Mesenchymal stem cell (in vitro differentiated cells and primary cell): ENCODE measurements around the gene XRCC4.
"Not testable (repeated sequence)": the region's sequence is repeated elsewhere in the genome, so short reads cannot be mapped to it uniquely, and the experiment has no call there.

Experiments
- DNase-seq: peaks from one replicate; pipeline ENCODE4 v3.0.0-alpha.2; 2013
- H2AFZ ChIP-seq: one replicate; pipeline ENCODE4 v1.6.1; 2013; ENCODE audit warnings: low read depth, mild to moderate bottlenecking, control low read depth, inconsistent platforms, low read length, moderate library complexity
- H2AK5ac ChIP-seq: 2 replicates; pipeline ENCODE4 v1.6.1; 2013; ENCODE audit warnings: low read length, moderate library complexity, mild to moderate bottlenecking, inconsistent platforms; ENCODE audit not compliant: severe bottlenecking
- H2BK120ac ChIP-seq: one replicate; pipeline ENCODE4 v1.6.1; 2013; ENCODE audit warnings: low read depth, mild to moderate bottlenecking, inconsistent platforms, low read length, moderate library complexity
- H2BK12ac ChIP-seq, 2 experiments: one replicate each; pipeline ENCODE4 v1.6.1; 2013; ENCODE audit warnings: inconsistent platforms in 2 of 2, low read length in 2 of 2, mild to moderate bottlenecking in 2 of 2, moderate library complexity in 2 of 2, control low read depth in 1 of 2
- H2BK15ac ChIP-seq: one replicate; pipeline ENCODE4 v1.6.1; 2013; ENCODE audit warnings: mild to moderate bottlenecking, low read depth, inconsistent platforms; ENCODE audit not compliant: poor library complexity, severe bottlenecking
- H2BK5ac ChIP-seq: 2 replicates; pipeline ENCODE4 v1.6.1; 2013; ENCODE audit warnings: low read depth, mild to moderate bottlenecking, low read length, control low read depth, inconsistent platforms; ENCODE audit not compliant: poor library complexity, severe bottlenecking
- H3K14ac ChIP-seq, 2 experiments: one replicate each; pipeline ENCODE4 v1.6.1; 2013; ENCODE audit warnings: inconsistent platforms in 2 of 2, low read length in 2 of 2, control low read depth in 1 of 2, mild to moderate bottlenecking in 1 of 2, moderate library complexity in 1 of 2
- H3K18ac ChIP-seq, 2 experiments: one replicate each; pipeline ENCODE4 v1.6.1; 2013; ENCODE audit warnings: inconsistent platforms in 2 of 2, low read length in 2 of 2, control low read depth in 1 of 2, low read depth in 1 of 2, mild to moderate bottlenecking in 1 of 2
- H3K23ac ChIP-seq, 2 experiments: one replicate each; pipeline ENCODE4 v1.6.1; 2013; ENCODE audit warnings: inconsistent platforms in 2 of 2, low read length in 2 of 2, mild to moderate bottlenecking in 2 of 2, moderate library complexity in 2 of 2, control low read depth in 1 of 2
- H3K27ac ChIP-seq: 2 replicates; pipeline ENCODE4 v1.5.1; 2013; ENCODE audit warnings: mild to moderate bottlenecking, moderate library complexity, low read length, control low read depth, inconsistent platforms; ENCODE audit not compliant: poor library complexity, severe bottlenecking
- H3K27me3 ChIP-seq, 2 experiments: 2 replicates each; pipeline versions ENCODE4 v1.6.1 to v1.7.0; 2013; ENCODE audit warnings: low read length in 2 of 2, mild to moderate bottlenecking in 2 of 2, moderate library complexity in 2 of 2, control low read depth in 1 of 2, inconsistent platforms in 1 of 2; ENCODE audit not compliant: control insufficient read depth in 1 of 2, insufficient read depth in 1 of 2
- H3K36me3 ChIP-seq, 2 experiments: 2 replicates each; pipeline versions ENCODE4 v1.6.1 to v1.7.0; 2013; ENCODE audit warnings: low read length in 2 of 2, control low read depth in 1 of 2, inconsistent platforms in 1 of 2, low read depth in 1 of 2, mild to moderate bottlenecking in 1 of 2; ENCODE audit not compliant: insufficient read depth in 2 of 2, control insufficient read depth in 1 of 2
- H3K4ac ChIP-seq, 2 experiments: one replicate each; pipeline ENCODE4 v1.6.1; 2013; ENCODE audit warnings: inconsistent platforms in 2 of 2, low read length in 2 of 2, mild to moderate bottlenecking in 2 of 2, moderate library complexity in 2 of 2, control low read depth in 1 of 2, low read depth in 1 of 2
- H3K4me1 ChIP-seq: 2 replicates; pipeline ENCODE4 v1.6.1; 2013; ENCODE audit warnings: low read depth, low read length, control low read depth; ENCODE audit not compliant: control insufficient read depth, insufficient read depth
- H3K4me2 ChIP-seq: 2 replicates; pipeline ENCODE4 v1.6.1; 2013; ENCODE audit warnings: low read length, mild to moderate bottlenecking, inconsistent platforms; ENCODE audit not compliant: poor library complexity, severe bottlenecking
- H3K4me3 ChIP-seq, 2 experiments: 2 replicates each; pipeline versions ENCODE4 v1.5.1 to v1.7.0; 2013; ENCODE audit warnings: low read length in 2 of 2, mild to moderate bottlenecking in 2 of 2, control low read depth in 1 of 2, low read depth in 1 of 2; ENCODE audit not compliant: insufficient read depth in 1 of 2
- H3K79me1 ChIP-seq: replicated peaks from 2 replicates; pipeline ENCODE4 v1.6.1; 2013; ENCODE audit warnings: mild to moderate bottlenecking, control low read depth, low read length, inconsistent platforms; ENCODE audit not compliant: poor library complexity, severe bottlenecking
- H3K9ac ChIP-seq: 2 replicates; pipeline ENCODE4 v1.7.0; 2013; ENCODE audit warnings: mild to moderate bottlenecking, low read length, moderate library complexity
- H3K9me3 ChIP-seq: 2 replicates; pipeline ENCODE4 v1.7.0; 2013; ENCODE audit warnings: mild to moderate bottlenecking, low read length; ENCODE audit not compliant: control insufficient read depth
- H4K8ac ChIP-seq: one replicate; pipeline ENCODE4 v1.6.1; 2013; ENCODE audit warnings: inconsistent platforms, mild to moderate bottlenecking, low read length, moderate library complexity
- H4K91ac ChIP-seq: one replicate; pipeline ENCODE4 v1.6.1; 2013; ENCODE audit warnings: mild to moderate bottlenecking, low read length, inconsistent platforms
- WGBS: methylation state at CpG from one replicate; pipeline ENCODE4 v1.1.7; 2013; ENCODE audit warnings: mixed read lengths; 5-methylcytosine and 5-hydroxymethylcytosine counted together

XRCC4 gene

DNA sequence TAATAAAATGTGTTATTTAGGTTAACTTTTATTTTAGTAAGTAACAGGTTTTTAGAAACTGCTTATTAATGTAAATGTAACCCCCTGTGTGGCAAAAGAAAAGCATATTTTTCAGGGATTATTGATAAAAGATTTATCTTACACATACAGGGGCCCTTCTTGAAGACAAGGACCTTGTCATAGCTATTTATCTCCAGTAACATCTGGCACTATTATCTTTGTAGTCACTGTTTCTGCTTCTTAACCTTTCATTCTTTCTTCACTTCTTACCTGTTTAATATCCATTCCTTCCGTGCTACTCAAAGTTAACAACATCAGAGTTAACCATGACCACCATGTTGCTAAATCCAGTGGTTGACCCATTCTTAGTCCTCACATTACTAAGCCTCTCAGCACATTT is 276.4 kb downstream of the XRCC4 start:
- WGBS, result 90% methylated on average over 1 of the region's 1 CpG
- Histone ChIP-seq H2BK5ac (no peak overlapping the region), H3K36me3 (no peaks in the 10 kb centered on the region), H3K18ac (no peak overlapping the region), H3K4me2 (no peak overlapping the region), H2AK5ac (no peak overlapping the region), H3K79me1 (no peaks in the 10 kb centered on the region), H3K4me3 (no peak overlapping the region), H2BK120ac (no peak overlapping the region), H3K4me1 (no peaks in the 10 kb centered on the region), H3K14ac (no peak overlapping the region), H3K23ac (no peak overlapping the region), H2AFZ (no peak overlapping the region), H3K4ac (no peak overlapping the region), H3K27ac (no peak overlapping the region), H2BK12ac (no peak overlapping the region), H3K9me3 (no peaks in the 10 kb centered on the region), H2BK15ac (no peak overlapping the region), H3K9ac (no peak overlapping the region), H4K91ac (no peak overlapping the region), H4K8ac (no peak overlapping the region), H3K27me3 (no peaks in the 10 kb centered on the region)
- no peak for DNase-seq

- Histone ChIP-seq H2AFZ (no peak overlapping the region), H3K4me1 (no peaks in the 10 kb centered on the region), H2BK5ac (no peak overlapping the region), H3K27me3 (no peaks in the 10 kb centered on the region), H3K18ac (no peak overlapping the region), H3K4me2 (no peak overlapping the region), H4K91ac (no peak overlapping the region), H3K79me1 (no peaks in the 10 kb centered on the region), H3K4ac (no peak overlapping the region), H3K9ac (no peak overlapping the region), H3K23ac (no peak overlapping the region), H2BK12ac (no peak overlapping the region), H2AK5ac (no peak overlapping the region), H3K4me3 (no peak overlapping the region), H3K9me3 (peaks cover 2% of the 10 kb centered on the region), H3K14ac (no peak overlapping the region), H4K8ac (no peak overlapping the region), H2BK120ac (no peak overlapping the region), H3K36me3 (no peaks in the 10 kb centered on the region), H3K27ac (no peak overlapping the region), H2BK15ac (no peak overlapping the region)
- 14% methylated on average over 1 of the region's 2 CpGs for WGBS
- no peak for DNase-seq
Observed at GRCh38 chr5:83354958-83355357, 277.6 kb downstream of the XRCC4 start.

DNA sequence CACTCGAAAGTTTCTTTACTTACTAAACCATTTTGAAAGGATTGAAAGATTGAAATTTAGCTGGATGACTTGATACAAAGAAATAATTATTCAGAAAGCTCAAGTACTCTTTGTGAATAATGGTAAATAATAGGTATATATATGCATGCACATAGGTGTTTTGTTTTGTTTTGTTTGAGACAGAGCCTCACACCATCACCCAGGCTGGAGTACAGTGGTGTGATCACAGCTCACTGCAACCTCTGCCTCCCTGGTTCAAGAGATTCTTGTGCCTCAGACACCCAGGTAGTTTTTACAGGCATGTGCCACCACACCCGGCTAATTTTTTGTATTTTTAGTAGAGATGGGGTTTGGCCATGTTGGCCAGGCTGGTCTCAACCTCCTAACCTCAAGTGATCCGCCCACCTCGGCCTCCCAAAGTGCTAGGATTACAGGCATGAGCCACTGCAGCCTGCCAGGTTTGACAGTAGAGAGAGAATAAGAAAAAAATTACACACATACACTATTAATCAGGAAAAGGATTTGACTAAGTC is 278.2 kb downstream of the XRCC4 start:
- not testable (repeated sequence) for H2AFZ ChIP-seq, H4K91ac ChIP-seq, H2BK15ac ChIP-seq, DNase-seq, H3K23ac ChIP-seq, H3K4ac ChIP-seq, H2AK5ac ChIP-seq, H3K27me3 ChIP-seq, H2BK120ac ChIP-seq, H2BK5ac ChIP-seq, H3K27ac ChIP-seq, H3K4me3 ChIP-seq, H2BK12ac ChIP-seq, H3K9me3 ChIP-seq, H3K9ac ChIP-seq, H3K4me2 ChIP-seq, H3K36me3 ChIP-seq, H3K18ac ChIP-seq, H3K4me1 ChIP-seq, H4K8ac ChIP-seq, H3K14ac ChIP-seq, H3K79me1 ChIP-seq
- 40% methylated on average over 1 of the region's 4 CpGs for WGBS

GRCh38 chr5:83357621-83358231 is 280.4 kb downstream of the XRCC4 start:
- Histone ChIP-seq H3K36me3 (no peaks in the 10 kb centered on the region), H3K4ac (no peak overlapping the region), H2AFZ (no peak overlapping the region), H3K79me1 (no peaks in the 10 kb centered on the region), H3K4me3 (no peak overlapping the region), H4K91ac (no peak overlapping the region), H3K4me1 (no peaks in the 10 kb centered on the region), H3K27ac (no peak overlapping the region), H2BK12ac (no peak overlapping the region), H2BK15ac (no peak overlapping the region), H3K9me3 (peaks cover 10% of the 10 kb centered on the region), H4K8ac (no peak overlapping the region), H2BK5ac (no peak overlapping the region), H3K18ac (no peak overlapping the region), H2BK120ac (no peak overlapping the region), H3K9ac (no peak overlapping the region), H2AK5ac (no peak overlapping the region), H3K14ac (no peak overlapping the region), H3K27me3 (no peaks in the 10 kb centered on the region), H3K23ac (no peak overlapping the region), H3K4me2 (no peak overlapping the region)
- no peak for DNase-seq
- 97% methylated on average over 6 of the region's 9 CpGs for WGBS
